Measurements from ENCODE around the gene CLEC20A. TPM values are rescaled to one million over a fixed set of nuclear protein-coding genes. Genes with fewer than 3 reads are reported as not detected.

Gene CLEC20A
- total and polyA plus RNA-seq, 9 of the 15 experiments (the other 6 are each of a cell fraction or from before 2014, with no cell fraction given): not detected

- TF ChIP-seq YY1 (IDR thresholded peaks at IDR 0.05; ENCODE audit: borderline replicate concordance in 1 of 3, control insufficient read depth in 1 of 3, extremely low read depth in 1 of 3, insufficient read depth in 3 of 3, insufficient read length in 1 of 3, insufficient replicate concordance in 2 of 3, low read depth in 1 of 3, low read length in 2 of 3): no peak
Observed at GRCh38 chr1:178502330-178502714, 5.6 kb upstream of the CLEC20A start (continued).

GRCh38 chr1:178501705-178502329 lies 5.1 kb upstream of the CLEC20A start:
- no peaks in the 10 kb centered on the region for H3K9me3 ChIP-seq (replicated peaks; ENCODE audit: control insufficient read depth, insufficient read depth, low read depth, low read length)
- no peaks in the 10 kb centered on the region for H3K36me3 ChIP-seq (ENCODE audit: control insufficient read depth, insufficient read depth, low read length)
- 1% methylated on average over 5 of the region's 5 CpGs for WGBS (ENCODE audit: insufficient coverage, low coverage, missing lambda C conversion rate)
- H2AFZ ChIP-seq (ENCODE audit: low read depth, low read length): no peak overlapping the region
- DNase-seq (ENCODE audit: extremely low read depth in 1 of 4, low spot score in 3 of 4) (peak; percentile 79 to 91 (median 87)), FAIRE-seq (peak; percentile 59), ATAC-seq (peak; percentile 94)
- peaks cover 4 to 5% of the 10 kb centered on the region in 2 experiments; a peak in 2 of 5 replicates for H3K4me1 ChIP-seq (replicated peaks in 1 of 2; ENCODE audit: control insufficient read depth in 2 of 2, insufficient read depth in 2 of 2, low read length in 2 of 2)
- H3K79me2 ChIP-seq (ENCODE audit: control insufficient read depth, insufficient read depth, low read length): no peaks in the 10 kb centered on the region
- H3K27ac ChIP-seq (ENCODE audit: extremely low read depth, low read depth, low read length): no peak overlapping the region
- H3K27me3 ChIP-seq (ENCODE audit: control insufficient read depth in 2 of 2, insufficient read depth in 2 of 2, low read length in 2 of 2): peaks cover 20 to 61% of the 10 kb centered on the region in 2 experiments
- POLR2A ChIA-PET: no interaction called here
- intact Hi-C loops (cut with micrococcal nuclease) (loop anchor here (2.0 kb wide), 1 partner anchor 191 kb away; no protein-coding TSS in a partner anchor), in situ Hi-C loops (cut with MboI) (no loop called here)
- H3K9ac ChIP-seq (ENCODE audit: insufficient read depth in 1 of 2, low read depth in 2 of 2, low read length in 2 of 2): no peak overlapping the region
- CTCF ChIA-PET (ENCODE audit: low intra/inter-chr PET ratio): interaction anchor here (0.6 to 1.3 kb wide), 3 partner anchors 191 to 219 kb away, joined by 3 to 5 read pairs (median 3); no protein-coding TSS in a partner anchor
- H3K9me1 ChIP-seq (ENCODE audit: control insufficient read depth, insufficient read depth, low read length): peaks cover 3% of the 10 kb centered on the region
- H3K4me2 ChIP-seq (ENCODE audit: insufficient read depth, low read length): no peak overlapping the region
- H3K4me3 ChIP-seq: no peak overlapping the region
- no TSS peak for BruUV-seq (replicated peaks)
- no peaks in the 10 kb centered on the region; the same call in 1 of the 2 replicates for H4K20me1 ChIP-seq (replicated peaks; ENCODE audit: control insufficient read depth, insufficient read depth, low read length)
- TF ChIP-seq POLR2A (conservative IDR thresholded peaks at IDR 0.05) (no peak), RAD21 (CRISPR knock-in tag; conservative IDR thresholded peaks at IDR 0.05 in 1 of 2, IDR thresholded peaks at IDR 0.05 in 1 of 2) (peak; percentile 36 to 68; a peak in 3 of 4 replicates), KLF16 (IDR thresholded peaks at IDR 0.05) (peak; percentile 55; the same call in 1 of the 2 replicates), JUND (IDR thresholded peaks at IDR 0.05; ENCODE audit: borderline replicate concordance, low read depth, low read length) (0 out of 2 replicates have a peak, but pooled peaks have one; percentile 15), JUND (tag; IDR thresholded peaks at IDR 0.05; ENCODE audit: borderline replicate concordance, low read depth, low read length) (no peak), CHD4 (IDR thresholded peaks at IDR 0.05; ENCODE audit: insufficient read depth, insufficient replicate concordance, low read depth, low read length, poor library complexity, severe bottlenecking) (no peak), EHMT2 (IDR thresholded peaks at IDR 0.05) (0 out of 2 replicates have a peak, but pooled peaks have one; percentile 13), U2AF1 (optimal IDR thresholded peaks at IDR 0.05; ENCODE audit: low read depth, low read length) (no peak), SMC3 (conservative IDR thresholded peaks at IDR 0.05; ENCODE audit: insufficient read depth, low read depth, low read length) (0 out of 2 replicates have a peak, but pooled peaks have one; percentile 34), CTCF (IDR thresholded peaks at IDR 0.05 in 2 of 3, conservative IDR thresholded peaks at IDR 0.05 in 1 of 3; ENCODE audit: insufficient read depth in 2 of 3, low read depth in 1 of 3, low read length in 3 of 3) (peak; percentile 86 to 93 (median 89)), ZNF586 (CRISPR knock-in tag; conservative IDR thresholded peaks at IDR 0.05) (no peak), RFX5 (IDR thresholded peaks at IDR 0.05; ENCODE audit: low read depth, low read length) (no peak)

Measured in K562 (cell line).